MM.1S (cell line): ENCODE results near the gene MEGF6.

Experiments
- CTCF ChIP-seq: fragments of 300-600 bp; sonication (generic); IDR thresholded peaks from 2 replicates; pipeline ENCODE4 v1.5.1; 2016; ENCODE audit warnings: antibody characterized with exemption, low read length, mixed read lengths
- EZH2 ChIP-seq: fragments of 300-600 bp; sonication (generic); optimal IDR thresholded peaks from 2 replicates; pipeline ENCODE3; 2017; ENCODE audit warnings: low read depth, mild to moderate bottlenecking, antibody characterized with exemption, low read length, mixed read lengths

DNA sequence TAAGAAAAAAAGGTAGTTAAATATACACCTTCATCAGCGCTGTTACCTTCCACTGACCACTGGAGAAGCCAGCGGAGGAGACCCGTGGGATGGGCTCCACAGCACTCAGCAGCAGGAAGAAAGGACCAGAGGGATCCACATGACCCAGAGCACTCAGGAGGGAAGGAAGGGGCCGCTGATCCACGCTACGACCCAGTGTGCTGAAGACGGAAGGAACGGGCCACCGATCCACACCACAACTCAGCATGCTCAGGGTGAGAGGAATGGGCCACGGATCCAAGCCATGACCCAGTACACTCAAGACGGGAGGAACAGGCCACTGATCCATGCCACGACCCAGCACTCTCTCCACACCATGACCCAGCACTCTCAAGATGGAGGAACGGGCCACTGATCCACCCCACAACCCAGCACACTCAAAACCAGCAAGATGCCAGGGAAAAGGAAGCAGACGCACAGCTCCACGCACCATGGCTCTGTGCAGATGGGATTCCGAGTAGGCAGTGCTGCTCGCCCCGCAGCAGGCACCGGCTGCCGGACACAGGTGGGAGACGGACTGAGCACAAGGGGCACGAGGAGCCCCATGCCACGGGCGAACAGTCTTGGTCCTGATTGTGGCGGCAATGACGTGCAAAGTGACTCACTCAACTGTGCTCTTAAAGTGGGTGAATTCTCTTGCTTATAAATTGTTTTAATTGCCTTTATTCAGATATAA lies 29.9 kb upstream of the MEGF6 start:
- TF ChIP-seq CTCF (no peak), EZH2 (no peak)
